CD4-positive, alpha-beta T cell treated with Interleukin-4 for 1 hour (primary cell): ENCODE data around the gene SLC52A1.

Experiments used
- DNase-seq, 2 donors: peaks; one replicate each; pipeline ENCODE4 v3.0.0-alpha.2; 2020 to 2022

Gene SLC52A1

DNA sequence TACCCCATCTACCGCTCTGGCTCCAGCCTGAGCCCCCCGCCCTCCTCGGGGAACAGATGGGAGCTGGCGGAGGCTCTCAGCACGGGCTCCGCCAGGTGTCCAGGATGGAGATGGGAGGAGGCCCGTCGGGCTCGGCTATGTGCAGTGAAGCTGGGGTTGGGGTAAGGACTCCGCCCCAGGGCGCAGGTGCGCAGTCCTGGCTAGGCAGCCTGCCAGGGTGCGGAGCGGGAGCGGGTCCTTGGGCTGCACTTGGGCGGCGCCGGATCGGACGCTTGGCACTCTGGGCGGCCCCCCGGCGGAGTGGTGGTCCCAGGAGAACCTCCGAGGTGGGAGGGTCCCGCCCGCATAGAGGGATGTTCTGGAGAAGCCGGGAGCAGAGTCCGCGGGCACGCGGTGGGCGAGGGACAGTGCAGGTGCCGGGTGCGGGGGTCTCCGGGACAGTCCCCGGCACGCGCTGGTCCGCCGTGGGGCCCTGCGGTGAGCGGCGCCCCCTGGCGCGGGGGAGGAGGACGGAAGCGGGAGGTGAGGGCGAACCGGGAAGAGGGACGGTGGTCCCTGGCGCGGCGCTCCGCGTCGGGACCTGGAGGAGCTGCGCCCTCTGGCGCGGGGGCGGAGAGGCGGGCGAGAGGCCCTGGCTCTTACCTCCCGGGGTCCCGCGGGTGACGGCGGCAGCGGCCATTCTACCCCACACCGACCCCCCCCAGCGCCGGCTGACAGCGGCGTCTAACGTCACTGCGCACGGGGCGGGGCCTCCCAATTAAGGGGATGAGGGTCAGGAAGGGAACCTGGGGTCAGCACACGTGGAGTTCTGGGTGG lies 48.1 kb downstream of the SLC52A1 start, which contains the start of gene CAMTA2:
Gene CAMTA2, minus strand, starts transcription at position 725 of the 816 bp plus-strand sequence. CDS start 1,453 bp downstream, outside the sequence.
- DNase-seq = peak; percentile 85 to 87

GRCh38 chr17:4986403-4986802 lies 48.8 kb downstream of the SLC52A1 start:
- DNase-seq = no peak
